IPS-11a (cell line): ENCODE data around the gene ONECUT3.
"Not testable (repeated sequence)": the region's sequence is repeated elsewhere in the genome, so short reads cannot be mapped to it uniquely, and the experiment has no call there.

ENCODE experiments used
- H3K4me3 ChIP-seq: one replicate; pipeline ENCODE4 v1.5.1; 2013; ENCODE audit warnings: low read depth, low read length, control low read depth

Gene ONECUT3

DNA sequence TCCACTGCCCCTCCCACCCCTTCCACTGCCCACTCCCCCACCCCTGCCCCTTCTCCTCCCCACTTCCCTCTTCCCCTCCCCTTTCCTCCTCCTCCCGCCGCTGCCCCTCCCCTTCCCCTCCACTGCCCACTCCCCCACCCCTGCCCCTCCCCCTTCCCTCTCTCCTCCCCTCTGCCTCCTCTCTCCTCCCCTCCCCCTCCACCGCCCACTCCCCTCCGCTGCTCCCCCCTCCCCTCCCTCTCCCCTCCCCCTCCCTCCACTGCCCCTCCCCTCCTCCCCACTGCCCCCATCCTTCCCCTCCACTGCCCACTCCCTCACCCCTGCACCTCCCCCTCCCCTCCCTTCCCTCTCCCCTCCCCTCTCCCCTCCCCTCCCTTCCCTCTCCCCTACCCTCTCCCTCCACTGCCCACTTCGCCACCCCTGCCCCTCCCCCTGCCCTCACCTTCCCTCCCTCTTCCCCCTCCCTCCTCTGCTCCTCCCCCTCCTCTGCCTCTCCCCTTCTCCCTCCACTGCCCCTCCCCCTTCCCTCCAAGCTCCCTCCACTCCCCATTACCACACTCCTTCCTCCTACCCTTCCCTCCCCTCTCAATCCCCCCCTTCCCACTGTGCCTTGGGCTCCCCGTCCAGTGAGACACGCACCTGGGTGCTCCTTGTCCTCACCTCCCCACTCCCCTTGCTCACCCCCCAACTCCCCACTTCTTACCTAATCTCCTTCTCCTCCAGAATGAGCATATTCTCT, 36.9 kb downstream of the ONECUT3 start:
- no peak overlapping the region for H3K4me3 ChIP-seq

GRCh38 chr19:1791879-1792278, 38.6 kb downstream of the ONECUT3 start:
- no peak overlapping the region for H3K4me3 ChIP-seq

- no peak overlapping the region for H3K4me3 ChIP-seq
Measured at GRCh38 chr19:1794424-1795172, 41.3 kb downstream of the ONECUT3 start.

DNA sequence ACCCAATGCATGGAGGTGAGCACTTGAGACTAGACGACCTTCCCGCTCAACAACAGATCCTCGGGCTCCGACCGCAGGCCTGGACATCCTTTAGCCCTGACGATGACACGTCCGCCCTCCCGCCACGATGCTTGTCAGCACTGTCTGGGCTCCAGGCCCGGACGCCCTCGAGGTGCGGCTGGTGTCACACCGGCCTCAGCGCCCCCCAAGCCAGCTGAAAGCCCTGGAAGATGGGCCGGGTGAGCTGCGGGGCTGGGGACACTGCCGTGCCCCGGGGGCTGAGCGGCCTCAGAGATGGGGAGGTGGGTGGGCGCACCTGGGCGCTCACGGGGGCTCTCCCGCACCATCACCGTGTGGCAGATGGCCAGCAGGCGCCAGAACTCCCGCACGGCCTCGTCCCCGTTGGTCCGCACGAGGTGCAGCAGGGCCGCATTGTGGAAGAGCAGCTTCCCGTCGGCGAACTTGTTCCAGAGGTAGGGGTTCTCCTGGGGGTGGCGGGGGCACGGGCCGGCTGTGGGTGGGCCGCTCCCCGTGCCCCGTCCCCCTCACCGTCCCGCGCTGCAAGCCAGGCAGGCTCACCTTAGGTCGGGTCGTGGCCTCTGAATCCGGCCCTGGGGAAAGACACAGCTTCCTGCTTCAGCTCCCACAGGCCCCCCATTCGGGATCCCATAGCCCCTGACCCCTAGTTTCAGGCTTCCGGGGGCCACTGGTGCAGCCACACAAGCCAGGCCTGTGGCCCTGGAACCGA, 43.3 kb downstream of the ONECUT3 start:
- no peak overlapping the region for H3K4me3 ChIP-seq

- not testable (repeated sequence) for H3K4me3 ChIP-seq
Measured at GRCh38 chr19:1797313-1797712, 44.0 kb downstream of the ONECUT3 start.

- no peak overlapping the region for H3K4me3 ChIP-seq
Measured at GRCh38 chr19:1799695-1800342, 46.5 kb downstream of the ONECUT3 start.

GRCh38 chr19:1804858-1805257, 51.6 kb downstream of the ONECUT3 start:
- H3K4me3 ChIP-seq, result no peak overlapping the region

DNA sequence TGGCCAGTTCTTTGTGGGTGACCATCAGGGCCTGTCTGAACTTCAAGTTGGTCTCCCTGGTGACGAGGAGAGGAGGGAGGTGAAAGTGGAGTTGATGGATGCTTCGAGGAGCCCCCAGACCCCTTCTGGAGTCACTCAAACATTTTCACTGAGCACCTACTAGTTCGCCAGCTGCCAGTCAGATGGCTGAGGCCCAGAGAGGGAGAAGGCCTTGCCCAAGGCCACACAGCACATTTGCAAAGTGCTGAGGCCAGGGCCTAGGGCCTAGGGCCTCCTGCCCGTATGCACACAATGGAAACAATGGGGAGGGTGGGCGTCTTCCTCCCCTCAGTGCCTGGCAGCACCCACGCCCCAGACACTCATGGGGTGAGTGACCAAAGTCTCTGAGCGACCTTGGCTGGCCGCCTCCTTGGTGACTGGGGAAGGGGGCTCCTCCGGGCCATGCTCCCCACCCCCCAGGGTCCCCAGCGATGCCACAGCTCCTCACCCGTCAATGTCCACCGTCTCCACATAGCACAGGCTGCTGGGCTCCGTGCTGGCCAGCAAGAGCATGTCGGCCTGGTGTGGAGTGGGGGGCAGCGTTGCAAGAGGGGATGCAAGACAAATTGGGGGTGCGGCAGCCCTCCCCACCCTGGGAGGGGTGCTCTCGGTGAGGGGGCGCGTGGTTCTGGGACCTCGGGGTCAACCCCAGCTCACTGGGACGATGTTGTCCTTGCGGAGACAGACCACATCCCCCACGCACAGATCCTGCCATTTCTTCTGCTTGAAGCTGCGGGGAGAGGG, 52.3 kb downstream of the ONECUT3 start:
- H3K4me3 ChIP-seq, result no peak overlapping the region

DNA sequence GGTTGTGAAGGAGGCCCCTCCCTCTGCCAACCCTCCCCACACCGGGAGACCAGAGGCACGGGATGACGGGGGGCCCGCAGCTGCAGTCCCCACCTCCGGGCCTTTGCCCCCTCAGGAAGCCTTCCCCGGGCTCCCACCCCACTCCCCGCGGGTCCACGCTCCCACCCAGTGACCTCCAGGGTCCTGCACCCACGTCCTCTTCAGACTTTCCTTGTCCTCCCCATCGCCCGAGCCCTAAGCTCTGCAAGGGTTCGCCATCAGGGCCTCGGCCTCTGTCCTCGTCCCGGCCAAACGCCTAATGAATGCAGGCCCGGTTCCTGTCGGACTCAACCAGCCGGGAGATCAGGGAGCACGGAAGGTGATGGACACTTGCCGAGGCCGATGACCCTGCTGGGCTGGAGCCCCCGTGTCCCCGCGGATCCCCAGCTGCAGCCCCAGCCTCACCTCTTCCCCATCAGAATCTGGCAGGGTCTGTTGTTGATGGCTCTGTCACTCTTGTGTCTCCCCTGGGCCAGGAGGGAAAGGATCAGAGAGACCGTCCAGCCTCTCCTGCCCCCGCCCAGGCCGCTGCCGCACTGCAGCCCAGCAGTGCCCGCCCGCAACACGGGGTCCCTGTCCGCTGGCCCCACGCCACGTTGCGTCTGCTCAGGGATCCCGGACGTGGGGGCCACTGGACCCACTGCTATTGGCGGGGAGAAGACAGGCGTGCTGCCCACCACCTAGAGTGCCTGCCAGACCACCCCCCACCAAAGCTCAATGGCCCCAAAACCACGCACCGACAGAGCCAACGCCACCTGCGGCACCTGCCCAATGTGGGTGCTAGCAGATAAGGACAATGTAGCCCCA, 53.1 kb downstream of the ONECUT3 start:
- H3K4me3 ChIP-seq, result no peak overlapping the region

DNA sequence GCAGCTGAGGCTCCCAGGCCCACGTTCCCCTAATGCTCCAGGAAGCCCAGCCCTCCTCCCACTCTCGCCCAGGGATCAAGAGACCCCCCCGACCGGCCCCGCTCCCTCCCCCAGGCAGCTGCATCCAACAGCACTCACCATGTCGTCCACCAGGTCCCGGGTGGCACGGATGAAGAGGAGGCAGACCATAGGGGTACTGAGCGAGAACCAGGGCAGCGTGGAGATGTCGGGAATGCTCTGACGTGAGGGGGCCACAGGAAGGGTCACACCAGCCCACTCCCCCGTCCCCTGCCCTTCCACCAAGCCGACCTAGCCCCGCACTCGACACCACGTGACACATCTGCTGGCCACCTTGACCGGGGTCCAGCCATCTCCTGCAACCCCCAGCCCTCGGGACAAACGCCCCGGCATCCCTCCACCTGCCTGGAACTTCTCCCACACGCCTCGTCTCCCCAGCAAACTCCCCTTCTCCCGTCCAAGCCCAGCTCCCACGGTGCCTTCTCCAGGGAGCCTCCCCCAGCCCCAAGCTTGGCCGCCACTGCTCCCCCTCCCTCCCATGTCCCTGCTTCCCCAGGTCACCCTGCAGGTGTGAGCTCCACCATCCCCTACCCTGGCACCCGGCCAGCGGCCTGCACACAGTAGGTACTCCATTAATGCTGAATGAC, 53.9 kb downstream of the ONECUT3 start:
- no peak overlapping the region for H3K4me3 ChIP-seq

DNA sequence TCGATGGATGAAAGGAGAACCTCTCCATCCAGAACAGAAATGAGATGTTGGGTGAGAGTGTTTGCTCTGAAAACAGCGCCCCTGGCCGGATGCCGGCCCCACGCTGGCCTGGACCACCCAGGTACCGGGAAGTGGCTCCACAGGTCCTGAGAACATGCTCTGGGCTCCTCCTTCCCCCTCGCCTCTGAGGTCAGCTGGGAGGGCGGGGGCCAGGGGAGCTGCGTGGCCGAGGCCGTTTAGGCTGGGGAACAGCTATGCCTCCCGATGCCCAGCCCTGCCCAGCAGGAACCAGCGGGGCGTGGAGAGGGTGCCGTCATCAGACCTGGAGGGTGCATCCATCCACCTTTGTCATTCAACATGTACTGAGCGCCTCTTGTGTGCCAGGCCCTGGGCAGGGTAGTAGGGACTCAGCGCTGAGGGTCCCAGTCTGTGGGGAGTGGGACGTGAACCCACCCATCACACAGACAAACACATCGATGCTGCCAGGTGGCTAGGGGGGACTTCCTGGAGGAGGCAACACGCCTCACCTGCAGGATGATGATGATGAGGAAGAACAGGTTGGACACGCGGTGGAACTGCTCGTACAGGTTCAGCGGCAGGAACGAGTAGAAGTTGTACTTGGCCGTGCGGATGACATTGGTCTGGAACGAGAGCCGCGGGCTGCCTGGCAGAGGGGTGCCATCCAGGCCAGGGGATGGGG, 54.5 kb downstream of the ONECUT3 start:
- no peak overlapping the region for H3K4me3 ChIP-seq

DNA sequence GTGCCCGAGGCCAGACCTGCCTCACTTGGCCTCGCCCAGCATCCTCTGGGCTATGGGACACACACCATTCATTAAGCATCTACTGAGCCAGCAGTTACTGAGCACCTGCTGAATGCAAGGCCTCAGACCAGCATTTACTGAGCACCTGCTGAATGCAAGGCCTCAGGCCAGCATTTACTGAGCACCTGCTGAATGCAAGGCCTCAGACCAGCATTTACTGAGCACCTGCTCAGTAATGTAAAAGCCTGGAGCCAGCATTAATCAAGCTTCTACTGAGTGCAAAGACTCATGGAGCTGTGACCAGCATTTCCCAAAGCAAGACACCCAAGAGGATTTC, 55.1 kb downstream of the ONECUT3 start:
- no peak overlapping the region for H3K4me3 ChIP-seq

- H3K4me3 ChIP-seq, result no peak overlapping the region
Measured at GRCh38 chr19:1809678-1810077, 56.4 kb downstream of the ONECUT3 start.

GRCh38 chr19:1810439-1811160, 57.3 kb downstream of the ONECUT3 start:
- no peak overlapping the region for H3K4me3 ChIP-seq

DNA sequence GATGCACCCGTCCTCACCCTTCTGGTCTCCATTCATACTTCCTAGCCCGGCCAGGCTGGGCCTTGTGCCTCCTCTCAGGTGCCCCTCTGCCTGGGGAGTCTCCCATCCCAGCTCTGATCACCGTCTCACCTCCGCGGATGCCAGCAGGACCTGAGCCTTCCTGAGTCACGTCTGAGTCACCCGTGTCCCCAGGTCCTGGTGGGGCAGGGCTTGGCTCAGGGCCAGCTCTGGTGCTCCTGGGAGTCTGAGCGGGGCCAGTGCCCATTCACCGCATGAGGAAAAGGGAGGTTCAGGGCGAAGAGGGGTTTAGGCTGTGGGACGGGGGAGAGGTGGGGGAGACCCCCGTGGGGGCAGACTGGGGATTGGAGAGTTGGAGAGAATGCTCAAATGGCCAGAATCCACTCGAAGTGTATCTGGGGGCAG, 58.2 kb downstream of the ONECUT3 start:
- no peak overlapping the region for H3K4me3 ChIP-seq

GRCh38 chr19:1811942-1812425, 58.7 kb downstream of the ONECUT3 start, which contains the start of gene ATP8B3:
Gene ATP8B3 (minus strand): TSS chr19:1812276. CDS start chr19:1811736, 540 bp downstream.
- peak within 1 kb of the TSS; percentile 50 for H3K4me3 ChIP-seq

- peak overlapping the region; percentile 50 for H3K4me3 ChIP-seq
Measured at GRCh38 chr19:1812426-1813191, 59.3 kb downstream of the ONECUT3 start.
